Kidney (tissue), 14 donors: Measurements from ENCODE around the gene FAM124B. TPM values are rescaled to one million over a fixed set of nuclear protein-coding genes. Genes with fewer than 3 reads are reported as not detected.

ENCODE experiments used
- DNase-seq, 5 donors: peaks; one replicate each; pipeline ENCODE4 v3.0.0-alpha.2; 2013 to 2020
- FAIRE-seq: peaks from 2 replicates; lab custom pipeline; 2012; peaks lifted over from hg19 to GRCh38; lab: Jason Lieb, UNC
- H3K27ac ChIP-seq, 2 donors: one replicate each; pipeline ENCODE4 v1.7.0; 2013; ENCODE audit warnings: low read depth in 2 of 2, low read length in 2 of 2, inconsistent platforms in 1 of 2
- H3K27me3 ChIP-seq: one replicate; pipeline ENCODE4 v1.7.1; 2013; ENCODE audit warnings: low read length, inconsistent platforms; ENCODE audit not compliant: control insufficient read depth, insufficient read depth
- H3K36me3 ChIP-seq, 3 donors: one replicate each; pipeline versions ENCODE4 v1.7.0 to v1.7.1; 2013; ENCODE audit warnings: low read length in 3 of 3, control low read depth in 1 of 3, inconsistent platforms in 1 of 3; ENCODE audit not compliant: insufficient read depth in 3 of 3, control insufficient read depth in 2 of 3
- H3K4me1 ChIP-seq, 3 donors: one replicate each; pipeline versions ENCODE4 v1.7.0 to v1.7.1; 2013; ENCODE audit warnings: low read length in 3 of 3, inconsistent platforms in 1 of 3, low read depth in 1 of 3; ENCODE audit not compliant: control insufficient read depth in 2 of 3, insufficient read depth in 2 of 3
- H3K4me3 ChIP-seq, 3 donors: one replicate each; pipeline versions ENCODE4 v1.7.0 to v1.8.1; 2013; ENCODE audit warnings: low read length in 3 of 3, control low read depth in 1 of 3, inconsistent platforms in 1 of 3
- H3K9ac ChIP-seq, 3 donors: one replicate each; pipeline versions ENCODE4 v1.7.0 to v1.7.1; 2013; ENCODE audit warnings: low read length in 3 of 3, control low read depth in 1 of 3, inconsistent platforms in 1 of 3
- H3K9me3 ChIP-seq, 3 donors: one replicate each; pipeline versions ENCODE4 v1.7.0 to v1.7.1; 2013; ENCODE audit warnings: low read length in 3 of 3, control low read depth in 1 of 3, inconsistent platforms in 1 of 3; ENCODE audit not compliant: control insufficient read depth in 2 of 3, insufficient read depth in 1 of 3
- intact Hi-C: fragments of 100-400 bp; cut with DNase I; formaldehyde crosslinking; loops from one replicate; pipeline ENCODE4 v1.11.1; 2022
- polyA plus RNA-seq: library from polyadenylated mRNA; stranded (reverse); fragments of 350-450 nt; fragmentation: Illumina TruSeq; extraction: RNeasy Lipid Tissue Mini Kit (QIAGEN cat#74804); gene quantifications from one replicate; pipeline ENCODE4 v1.2.3, GENCODE V29; 2014; ENCODE audit warnings: low read depth, low replicate concordance; ENCODE audit not compliant: insufficient read depth
- total RNA-seq: library from RNA; stranded (reverse); fragmentation: NEBNext Ultra II Directional; extraction: Animal tissue kit (Norgen Biotek cat#: 25700); gene quantifications from one replicate; pipeline ENCODE4 v1.2.1, GENCODE V29; 2021
- TF ChIP-seq, protein P1 (sequence below): IDR thresholded peaks from 3 replicates; pipeline ENCODE4 v1.5.1; 2012; ENCODE audit warnings: mild to moderate bottlenecking, moderate library complexity, borderline replicate concordance; ENCODE audit not compliant: insufficient read depth; ENCODE audit errors: extremely low read depth
- donor health status: control.
- donor health status: control.
- donor health status: control.
- donor health status: control.
- donor health status: control.
- donor health status: DM: yes; HTN: yes; CAD: no.
- donor health status: Normal renal cell carcinoma (clear cell type).

Gene FAM124B
- total and polyA plus RNA-seq, 2 donors from 2014 or later = 0.90 to 2.0 TPM

DNA sequence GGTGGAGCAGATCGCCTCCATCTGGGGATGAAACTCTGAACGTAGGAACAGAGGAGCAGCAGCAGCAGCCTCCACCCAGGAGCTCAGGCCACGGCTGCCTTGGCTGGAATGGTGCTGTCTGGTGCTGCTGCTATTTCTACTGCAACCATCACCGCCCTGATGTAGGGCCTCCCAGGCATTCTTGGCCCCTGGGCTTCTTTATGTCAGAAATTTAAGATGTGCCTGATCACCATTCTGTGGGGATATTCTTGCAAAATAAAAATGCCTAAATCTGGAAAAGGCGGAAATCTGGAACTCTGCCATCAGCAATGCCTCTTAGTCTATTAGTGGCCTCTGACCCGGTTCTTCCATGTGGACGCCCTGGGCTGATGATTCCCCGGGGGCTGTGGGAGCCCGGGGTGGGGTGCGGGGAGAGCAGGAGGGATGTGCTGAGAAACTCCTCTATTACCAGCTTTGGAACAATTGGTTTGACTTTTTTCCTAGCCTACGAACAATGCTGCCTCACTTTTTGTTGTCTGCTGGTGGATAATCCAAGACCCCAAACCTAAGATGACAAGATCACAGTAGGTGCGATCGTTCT is 47.2 kb downstream of the FAM124B start:
- no peaks in the 10 kb centered on the region for H3K9me3 ChIP-seq
- DNase-seq (no peak), FAIRE-seq (no peak)
- intact Hi-C loops = loop anchor here (5.0 kb wide), 1 partner anchor 298 kb away; no protein-coding TSS in a partner anchor
- H3K36me3 ChIP-seq = no peaks in the 10 kb centered on the region
- H3K27ac ChIP-seq = no peak overlapping the region
- TF ChIP-seq, protein P1, sequence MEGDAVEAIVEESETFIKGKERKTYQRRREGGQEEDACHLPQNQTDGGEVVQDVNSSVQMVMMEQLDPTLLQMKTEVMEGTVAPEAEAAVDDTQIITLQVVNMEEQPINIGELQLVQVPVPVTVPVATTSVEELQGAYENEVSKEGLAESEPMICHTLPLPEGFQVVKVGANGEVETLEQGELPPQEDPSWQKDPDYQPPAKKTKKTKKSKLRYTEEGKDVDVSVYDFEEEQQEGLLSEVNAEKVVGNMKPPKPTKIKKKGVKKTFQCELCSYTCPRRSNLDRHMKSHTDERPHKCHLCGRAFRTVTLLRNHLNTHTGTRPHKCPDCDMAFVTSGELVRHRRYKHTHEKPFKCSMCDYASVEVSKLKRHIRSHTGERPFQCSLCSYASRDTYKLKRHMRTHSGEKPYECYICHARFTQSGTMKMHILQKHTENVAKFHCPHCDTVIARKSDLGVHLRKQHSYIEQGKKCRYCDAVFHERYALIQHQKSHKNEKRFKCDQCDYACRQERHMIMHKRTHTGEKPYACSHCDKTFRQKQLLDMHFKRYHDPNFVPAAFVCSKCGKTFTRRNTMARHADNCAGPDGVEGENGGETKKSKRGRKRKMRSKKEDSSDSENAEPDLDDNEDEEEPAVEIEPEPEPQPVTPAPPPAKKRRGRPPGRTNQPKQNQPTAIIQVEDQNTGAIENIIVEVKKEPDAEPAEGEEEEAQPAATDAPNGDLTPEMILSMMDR = no peak
- H3K27me3 ChIP-seq = no peaks in the 10 kb centered on the region
- no peak overlapping the region for H3K9ac ChIP-seq
- no peak overlapping the region for H3K4me3 ChIP-seq
- H3K4me1 ChIP-seq = no peaks in the 10 kb centered on the region

DNA sequence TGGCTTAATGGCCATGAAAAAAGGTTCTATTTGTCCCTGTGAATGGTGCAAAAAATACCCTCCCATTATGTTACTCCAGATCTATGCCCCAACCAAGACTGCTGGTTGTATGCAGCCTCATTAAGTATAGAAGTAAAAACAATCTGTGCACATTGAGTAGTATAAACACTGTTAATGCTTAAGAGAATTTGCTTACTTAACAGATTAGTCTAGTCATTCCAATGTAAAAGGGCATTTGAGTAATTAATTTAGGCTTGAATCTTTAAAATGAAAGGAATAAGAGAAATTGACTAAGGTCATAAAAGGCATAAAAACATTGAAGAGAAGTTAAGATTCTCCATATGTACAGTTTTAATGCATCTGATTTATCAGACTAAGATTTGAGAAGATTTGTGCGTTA is 51.2 kb downstream of the FAM124B start:
- no peaks in the 10 kb centered on the region for H3K27me3 ChIP-seq
- no peak overlapping the region for H3K4me3 ChIP-seq
- FAIRE-seq = no peak
- DNase-seq = peak in 2 of 5 donors; percentile 32 to 76
- intact Hi-C loops = no loop called here
- TF ChIP-seq, protein P1 = no peak
- H3K4me1 ChIP-seq = no peaks in the 10 kb centered on the region
- H3K36me3 ChIP-seq = no peaks in the 10 kb centered on the region
- H3K9ac ChIP-seq = no peak overlapping the region
- H3K9me3 ChIP-seq = no peaks in the 10 kb centered on the region
- no peak overlapping the region for H3K27ac ChIP-seq

DNA sequence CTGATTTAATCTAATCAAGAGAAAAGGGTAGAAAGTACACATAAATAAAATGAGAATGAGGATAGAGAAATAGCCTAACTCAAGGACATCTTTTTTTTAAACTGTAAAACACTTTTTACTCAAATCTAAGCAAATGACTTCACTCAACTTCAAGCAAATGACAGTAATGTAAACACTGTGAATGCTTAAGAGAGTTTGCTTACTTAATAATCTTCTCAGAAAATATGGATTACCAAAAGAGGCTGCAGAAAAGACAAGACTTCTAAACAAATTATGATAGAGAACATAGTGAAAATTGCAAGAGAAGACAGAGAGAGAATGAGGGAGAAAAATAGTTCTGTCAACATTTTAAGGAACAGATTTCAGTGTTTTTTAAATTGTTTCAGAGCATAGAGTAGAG is 52.5 kb downstream of the FAM124B start:
- FAIRE-seq = no peak
- no peaks in the 10 kb centered on the region for H3K36me3 ChIP-seq
- no peaks in the 10 kb centered on the region for H3K4me1 ChIP-seq
- TF ChIP-seq, protein P1 = no peak
- no peak overlapping the region for H3K27ac ChIP-seq
- intact Hi-C loops = no loop called here
- no peaks in the 10 kb centered on the region for H3K27me3 ChIP-seq
- no peaks in the 10 kb centered on the region for H3K9me3 ChIP-seq
- H3K9ac ChIP-seq = no peak overlapping the region
- DNase-seq = peak in 1 of 5 donors; percentile 52
- no peak overlapping the region for H3K4me3 ChIP-seq
